GM12873 (cell line): ENCODE results near the gene FMR1.

Source experiments
- TF ChIP-seq, protein P1 (sequence below): IDR thresholded peaks from 2 replicates; pipeline ENCODE4 v1.5.1; 2012; ENCODE audit warnings: low read depth, mild to moderate bottlenecking, moderate library complexity, low read length, control low read depth; ENCODE audit not compliant: insufficient read depth; ENCODE audit errors: missing control alignments

The FMR1 gene

DNA sequence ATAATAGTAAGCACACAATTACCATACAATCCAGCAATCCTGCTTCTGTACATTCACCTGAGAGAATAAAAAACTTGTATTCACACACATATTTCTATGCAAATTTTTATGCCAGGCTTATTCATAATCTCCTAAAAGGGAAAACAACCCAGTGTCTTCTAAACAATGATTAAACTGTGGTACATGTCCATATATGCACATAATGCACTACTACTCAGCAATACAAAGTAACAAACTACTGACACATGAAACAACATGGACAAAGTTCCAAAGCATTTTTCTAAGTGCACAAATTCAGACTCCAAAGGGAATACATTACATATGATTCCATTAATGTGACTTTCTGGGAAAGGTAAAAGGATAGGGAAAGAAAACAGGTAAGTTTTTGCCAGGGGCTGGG lies 18.0 kb upstream of the FMR1 start:
- TF ChIP-seq, protein P1, sequence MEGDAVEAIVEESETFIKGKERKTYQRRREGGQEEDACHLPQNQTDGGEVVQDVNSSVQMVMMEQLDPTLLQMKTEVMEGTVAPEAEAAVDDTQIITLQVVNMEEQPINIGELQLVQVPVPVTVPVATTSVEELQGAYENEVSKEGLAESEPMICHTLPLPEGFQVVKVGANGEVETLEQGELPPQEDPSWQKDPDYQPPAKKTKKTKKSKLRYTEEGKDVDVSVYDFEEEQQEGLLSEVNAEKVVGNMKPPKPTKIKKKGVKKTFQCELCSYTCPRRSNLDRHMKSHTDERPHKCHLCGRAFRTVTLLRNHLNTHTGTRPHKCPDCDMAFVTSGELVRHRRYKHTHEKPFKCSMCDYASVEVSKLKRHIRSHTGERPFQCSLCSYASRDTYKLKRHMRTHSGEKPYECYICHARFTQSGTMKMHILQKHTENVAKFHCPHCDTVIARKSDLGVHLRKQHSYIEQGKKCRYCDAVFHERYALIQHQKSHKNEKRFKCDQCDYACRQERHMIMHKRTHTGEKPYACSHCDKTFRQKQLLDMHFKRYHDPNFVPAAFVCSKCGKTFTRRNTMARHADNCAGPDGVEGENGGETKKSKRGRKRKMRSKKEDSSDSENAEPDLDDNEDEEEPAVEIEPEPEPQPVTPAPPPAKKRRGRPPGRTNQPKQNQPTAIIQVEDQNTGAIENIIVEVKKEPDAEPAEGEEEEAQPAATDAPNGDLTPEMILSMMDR: no peak

DNA sequence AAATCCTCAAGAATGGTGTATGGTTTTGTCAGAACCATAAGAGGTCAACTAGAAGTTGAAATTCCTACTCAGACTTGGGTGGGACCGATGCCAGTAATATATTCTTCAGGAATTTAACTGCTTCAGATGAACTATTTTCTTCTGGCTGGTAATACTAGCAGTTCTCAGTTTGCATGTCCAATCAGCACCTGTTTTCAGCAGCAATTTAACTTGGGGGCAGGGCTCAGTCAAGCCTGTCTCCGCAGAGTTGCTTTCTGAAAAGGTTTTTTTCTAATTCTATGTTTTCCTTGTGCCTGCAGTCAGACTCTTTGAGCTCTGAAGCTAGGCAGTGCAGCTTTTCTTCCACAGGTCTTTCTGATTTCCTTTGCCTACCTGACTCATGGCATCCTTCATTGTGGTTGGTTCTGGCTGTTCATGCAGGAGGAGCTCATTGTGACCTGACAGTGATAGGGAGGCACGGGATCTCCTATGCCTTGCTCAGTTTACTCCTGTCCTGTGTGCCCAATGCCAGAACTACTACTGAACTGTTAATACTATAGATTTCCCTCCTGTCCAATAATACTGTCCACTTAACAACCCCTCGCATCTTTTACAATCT lies 17.3 kb upstream of the FMR1 start:
- TF ChIP-seq, protein P1: no peak

DNA sequence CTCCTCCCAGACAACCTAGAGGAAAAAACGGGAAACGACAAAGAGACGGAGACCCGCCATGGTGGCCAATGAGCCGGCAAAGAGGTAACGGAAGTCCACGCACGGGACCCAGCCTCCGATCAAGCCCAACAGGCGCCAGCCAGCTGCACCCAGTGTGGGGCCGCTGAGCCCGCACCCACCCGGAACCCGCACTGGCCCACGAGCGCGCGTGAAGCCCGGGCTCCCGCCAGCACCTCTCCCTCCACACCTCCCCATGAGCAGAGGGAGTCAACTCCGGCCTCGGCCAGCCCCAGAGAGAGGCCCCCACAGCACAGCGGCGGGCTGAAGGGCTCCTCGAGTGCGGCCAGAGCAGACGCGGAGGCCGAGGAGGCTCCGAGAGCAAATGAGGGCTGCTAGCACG lies 14.6 kb upstream of the FMR1 start:
- TF ChIP-seq, protein P1: no peak

DNA sequence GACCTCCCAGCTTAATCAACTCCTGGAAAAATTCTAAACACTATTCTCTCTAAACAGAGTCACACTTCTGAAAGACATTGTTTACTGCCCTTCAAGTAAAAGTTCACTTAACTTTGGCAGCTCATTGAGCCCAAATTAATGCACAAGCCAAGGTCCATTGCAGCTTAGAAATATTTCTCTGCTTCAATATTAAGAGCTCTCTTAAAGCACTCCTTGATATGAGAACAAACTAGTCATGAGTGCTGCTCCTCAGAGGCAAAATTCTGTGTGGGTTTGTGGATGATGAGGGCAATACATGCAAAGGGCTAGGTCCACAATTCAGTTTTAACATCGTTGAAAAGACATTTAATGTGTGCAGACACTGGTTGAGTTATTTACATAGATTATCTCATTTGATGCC lies 12.8 kb upstream of the FMR1 start:
- TF ChIP-seq, protein P1: no peak

DNA sequence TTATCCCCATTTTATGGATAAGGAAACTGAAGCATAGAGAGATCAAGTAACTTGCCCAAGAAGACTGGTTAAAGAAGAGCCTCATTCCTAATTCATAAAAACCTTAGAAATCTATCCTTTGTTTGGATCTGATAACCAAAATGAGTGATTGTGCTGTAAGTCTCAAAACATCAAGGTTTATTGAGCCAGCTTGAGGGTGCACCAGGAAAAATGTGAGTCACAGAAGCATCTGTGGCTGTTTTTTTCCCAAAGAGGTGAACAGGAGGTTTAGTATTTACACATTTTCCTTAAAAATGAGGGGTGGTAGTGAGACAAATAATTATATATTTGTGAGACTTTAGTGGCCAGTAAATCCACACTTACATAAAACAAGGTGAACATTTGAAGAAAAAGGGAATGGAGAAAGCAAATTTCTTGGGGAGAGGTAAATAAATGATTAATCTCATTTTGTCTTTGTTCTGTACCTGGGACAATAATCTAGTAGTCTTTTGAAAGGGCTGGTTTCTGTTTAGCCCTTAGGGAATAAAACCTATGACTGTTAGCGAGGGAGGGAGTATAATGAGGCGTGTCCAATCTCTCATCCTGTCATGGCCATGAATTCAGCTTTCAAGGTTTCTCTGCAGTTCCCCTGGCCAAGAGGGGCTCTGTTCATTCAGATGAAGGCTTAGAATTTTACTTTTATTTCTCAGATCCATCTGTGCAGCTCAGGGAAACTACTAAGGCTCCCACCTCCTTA lies 12.2 kb upstream of the FMR1 start:
- TF ChIP-seq, protein P1: no peak

DNA sequence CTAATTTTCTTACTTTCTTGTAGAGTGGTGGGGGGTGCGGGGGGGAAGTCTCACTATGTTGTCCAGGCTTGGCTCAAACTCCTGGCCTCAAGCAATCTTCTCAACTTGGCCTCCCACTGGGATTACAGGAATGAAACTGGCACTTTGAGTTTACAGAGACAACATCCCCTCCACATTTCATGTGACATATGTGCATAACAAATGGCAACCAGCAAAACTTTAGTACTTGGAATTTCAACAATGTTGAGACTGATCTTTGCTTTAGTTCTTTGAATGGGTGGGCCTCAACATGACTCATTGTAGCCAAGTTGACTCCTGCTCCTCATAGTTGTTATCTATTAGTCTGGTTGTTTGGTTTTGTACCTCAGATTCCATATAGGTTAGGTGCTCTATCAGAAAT lies 11.4 kb upstream of the FMR1 start:
- TF ChIP-seq, protein P1: no peak

DNA sequence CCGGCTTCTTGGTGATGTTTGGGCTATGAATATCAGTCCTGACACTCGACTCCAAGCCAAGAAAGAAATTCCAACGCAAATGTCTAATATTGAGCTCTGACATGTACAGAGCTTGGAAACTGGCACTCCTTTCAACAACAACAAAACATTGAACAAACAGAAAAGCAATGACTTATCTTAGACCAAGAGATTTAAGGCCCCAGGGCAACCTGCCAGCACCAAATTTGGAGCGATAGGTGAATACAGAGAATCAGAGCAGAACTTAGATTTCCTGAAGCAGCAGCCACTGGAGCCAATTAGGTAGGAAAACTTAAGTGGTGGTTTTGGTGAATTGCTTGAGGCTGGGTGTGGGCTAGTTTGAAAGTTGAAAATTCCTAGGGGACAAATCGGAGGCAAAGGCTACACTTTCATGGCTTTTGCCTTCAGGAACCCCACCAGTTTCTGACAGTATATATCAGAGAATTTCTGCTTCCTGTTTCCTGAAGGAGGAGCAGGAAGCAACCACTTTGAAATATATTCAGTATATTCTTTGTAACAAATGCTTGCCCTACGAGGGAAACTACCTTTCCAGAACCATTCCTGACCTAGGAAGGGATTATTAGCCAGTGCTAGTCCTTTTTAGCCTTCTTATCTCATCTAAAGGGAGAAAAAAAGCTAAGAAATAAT lies 10.1 kb upstream of the FMR1 start:
- TF ChIP-seq, protein P1: no peak
